ENCODE data around the gene ENO1. TPM values are rescaled to one million over a fixed set of nuclear protein-coding genes. Genes with fewer than 3 reads are reported as not detected.
A peak's percentile ranks its signal among the peaks of the same experiment; 100 is the strongest.

The ENO1 gene
- total RNA-seq, 1 donor from 2014 or later: 828 TPM

- Mint-ChIP-seq H3K9me3 (no peaks in the 10 kb centered on the region), H3K36me3 (peaks cover 37% of the 10 kb centered on the region), H3K4me3 (peak overlapping the region; percentile 95), H3K27ac (peak overlapping the region; percentile 76), H3K4me1 (ENCODE audit: unreplicated experiment) (peaks cover 46% of the 10 kb centered on the region), H3K27me3 (no peaks in the 10 kb centered on the region)
- no peak for TF ChIP-seq CTCF (conservative IDR thresholded peaks at IDR 0.05)
- no peak for DNase-seq (ENCODE audit: extremely low spot score, unreplicated experiment)
These were observed 4.0 kb downstream of the ENO1 start for GRCh38 chr1:8874230-8875201.

GRCh38 chr1:8873506-8874229, 4.8 kb downstream of the ENO1 start:
- Mint-ChIP-seq H3K36me3 (peaks cover 43% of the 10 kb centered on the region), H3K9me3 (no peaks in the 10 kb centered on the region), H3K4me1 (ENCODE audit: unreplicated experiment) (peaks cover 51% of the 10 kb centered on the region), H3K27me3 (no peaks in the 10 kb centered on the region), H3K4me3 (no peak overlapping the region), H3K27ac (peak overlapping the region; percentile 76)
- no peak for TF ChIP-seq CTCF (conservative IDR thresholded peaks at IDR 0.05)
- DNase-seq (ENCODE audit: extremely low spot score, unreplicated experiment): no peak

- Mint-ChIP-seq H3K36me3 (peaks cover 44% of the 10 kb centered on the region), H3K9me3 (no peaks in the 10 kb centered on the region), H3K4me3 (no peak overlapping the region)
These were observed 5.5 kb downstream of the ENO1 start for GRCh38 chr1:8873001-8873400.

GRCh38 chr1:8871965-8872399, 6.5 kb downstream of the ENO1 start:
- Mint-ChIP-seq H3K4me3 (no peak overlapping the region), H3K27ac (peak overlapping the region; percentile 34), H3K9me3 (no peaks in the 10 kb centered on the region), H3K27me3 (no peaks in the 10 kb centered on the region), H3K4me1 (ENCODE audit: unreplicated experiment) (peaks cover 51% of the 10 kb centered on the region), H3K36me3 (peaks cover 47% of the 10 kb centered on the region)
- no peak for DNase-seq (ENCODE audit: extremely low spot score, unreplicated experiment)
- no peak for TF ChIP-seq CTCF (conservative IDR thresholded peaks at IDR 0.05)

More at GRCh38 chr1:8873001-8873400, 5.5 kb downstream of the ENO1 start:
- no peak for DNase-seq (ENCODE audit: extremely low spot score, unreplicated experiment)
- no peak for TF ChIP-seq CTCF (conservative IDR thresholded peaks at IDR 0.05)
- Mint-ChIP-seq H3K27me3 (no peaks in the 10 kb centered on the region), H3K4me1 (ENCODE audit: unreplicated experiment) (peaks cover 51% of the 10 kb centered on the region), H3K27ac (peak overlapping the region; percentile 76)

DNA sequence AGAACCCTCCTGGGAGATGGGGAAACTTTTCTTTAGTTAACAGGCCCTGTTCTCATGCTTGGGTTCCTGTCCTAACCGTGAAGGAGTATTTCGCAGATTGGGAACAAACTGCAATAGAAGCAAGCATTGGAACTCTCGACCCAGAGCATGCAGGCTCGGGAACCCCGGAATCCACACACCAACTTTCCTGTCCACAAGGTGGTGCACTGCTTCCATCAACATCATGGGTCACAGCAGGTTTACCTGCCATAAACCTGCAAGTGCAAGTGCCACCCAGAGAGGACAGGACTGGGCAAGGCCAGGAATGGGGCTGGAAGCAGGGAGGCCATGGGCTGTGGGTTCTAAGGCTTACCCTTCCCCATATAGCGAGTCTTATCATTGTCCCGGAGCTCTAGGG, 6.9 kb downstream of the ENO1 start:
- Mint-ChIP-seq H3K4me3 (no peak overlapping the region), H3K27me3 (no peaks in the 10 kb centered on the region), H3K27ac (peak overlapping the region; percentile 70), H3K9me3 (no peaks in the 10 kb centered on the region), H3K36me3 (peaks cover 50% of the 10 kb centered on the region), H3K4me1 (ENCODE audit: unreplicated experiment) (peaks cover 50% of the 10 kb centered on the region)
- peak; percentile 51 for TF ChIP-seq CTCF (conservative IDR thresholded peaks at IDR 0.05)
- DNase-seq (ENCODE audit: extremely low spot score, unreplicated experiment): no peak

All from type B pancreatic cell (in vitro differentiated cells).